HG03095 (cell line): ENCODE measurements around the gene KCTD6.

Experiments
- ATAC-seq: cut with Tn5 transposase; IDR thresholded peaks from one replicate; pipeline ENCODE4 v1.9.1; 2021; ENCODE audit warnings: moderate library complexity; ENCODE audit not compliant: unreplicated experiment

KCTD6 gene

DNA sequence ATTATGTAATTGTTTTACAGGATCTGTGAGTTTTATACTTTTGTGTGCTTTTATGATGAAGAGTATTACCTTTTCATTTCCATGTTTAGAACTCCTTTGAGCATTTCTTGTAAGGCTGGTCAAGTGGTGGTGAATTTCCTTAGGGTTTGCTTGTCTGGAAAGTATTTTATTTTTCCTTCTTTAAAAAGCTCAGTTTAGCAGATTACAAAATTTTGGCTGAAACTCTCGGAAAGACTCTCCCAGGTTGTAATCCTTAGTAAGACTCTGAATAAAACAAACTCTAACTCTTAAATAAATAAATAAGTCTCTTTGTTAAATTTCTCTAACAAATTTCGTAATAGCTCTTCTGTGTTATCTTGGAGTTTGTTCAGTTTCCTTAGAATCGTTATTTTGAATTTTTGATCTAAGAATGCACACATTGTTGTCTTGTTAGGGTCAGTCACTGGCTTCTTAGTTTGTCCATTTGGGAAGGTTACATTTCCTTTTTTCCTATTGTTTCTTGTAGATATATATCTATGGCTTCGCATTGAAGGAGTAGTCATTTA, 59.8 kb downstream of the KCTD6 start:
- ATAC-seq, result no peak
